ENCODE results near the gene ZNF19. TPM values are rescaled to one million over a fixed set of nuclear protein-coding genes. Genes with fewer than 3 reads are reported as not detected.
"Not testable (repeated sequence)": the region's sequence is repeated elsewhere in the genome, so short reads cannot be mapped to it uniquely, and the experiment has no call there.

Gene ZNF19
- total RNA-seq, 6 experiments from 2014 or later = 2.5 to 3.7 (median 2.6) TPM

DNA sequence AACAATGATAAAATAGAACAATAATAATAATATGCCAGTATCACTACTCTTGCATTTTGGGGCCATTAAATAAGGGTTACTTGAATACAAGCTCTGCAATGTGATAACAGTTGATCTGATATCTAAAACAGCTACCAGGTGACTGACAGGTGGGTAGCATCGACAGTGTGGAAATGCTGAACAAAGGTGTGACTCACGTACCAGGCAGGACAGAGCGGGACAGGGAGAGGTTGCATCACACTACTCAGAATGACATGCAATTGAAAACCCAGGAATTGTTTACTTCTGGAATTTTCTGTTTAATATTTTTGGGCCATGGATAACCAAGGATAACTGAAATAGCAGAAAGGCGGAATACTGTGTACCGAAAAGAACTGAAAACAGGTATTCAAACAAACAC, 15.8 kb upstream of the ZNF19 start:
- no peak overlapping the region for H3K4me3 ChIP-seq
- TF ChIP-seq, protein P1, sequence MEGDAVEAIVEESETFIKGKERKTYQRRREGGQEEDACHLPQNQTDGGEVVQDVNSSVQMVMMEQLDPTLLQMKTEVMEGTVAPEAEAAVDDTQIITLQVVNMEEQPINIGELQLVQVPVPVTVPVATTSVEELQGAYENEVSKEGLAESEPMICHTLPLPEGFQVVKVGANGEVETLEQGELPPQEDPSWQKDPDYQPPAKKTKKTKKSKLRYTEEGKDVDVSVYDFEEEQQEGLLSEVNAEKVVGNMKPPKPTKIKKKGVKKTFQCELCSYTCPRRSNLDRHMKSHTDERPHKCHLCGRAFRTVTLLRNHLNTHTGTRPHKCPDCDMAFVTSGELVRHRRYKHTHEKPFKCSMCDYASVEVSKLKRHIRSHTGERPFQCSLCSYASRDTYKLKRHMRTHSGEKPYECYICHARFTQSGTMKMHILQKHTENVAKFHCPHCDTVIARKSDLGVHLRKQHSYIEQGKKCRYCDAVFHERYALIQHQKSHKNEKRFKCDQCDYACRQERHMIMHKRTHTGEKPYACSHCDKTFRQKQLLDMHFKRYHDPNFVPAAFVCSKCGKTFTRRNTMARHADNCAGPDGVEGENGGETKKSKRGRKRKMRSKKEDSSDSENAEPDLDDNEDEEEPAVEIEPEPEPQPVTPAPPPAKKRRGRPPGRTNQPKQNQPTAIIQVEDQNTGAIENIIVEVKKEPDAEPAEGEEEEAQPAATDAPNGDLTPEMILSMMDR (IDR thresholded peaks at IDR 0.05) = no peak
- no peak for TF ChIP-seq POLR2A (IDR thresholded peaks at IDR 0.05)
- no peak overlapping the region for H3K27ac ChIP-seq
- 35% methylated on average over 5 of the region's 5 CpGs for WGBS (ENCODE audit: insufficient coverage, low coverage, low lambda C conversion rate, missing lambda C conversion rate)
- no peaks in the 10 kb centered on the region for H3K36me3 ChIP-seq
- no peaks in the 10 kb centered on the region for H3K27me3 ChIP-seq
- ATAC-seq (peak in 3 of 4 donors; percentile 42 to 91 (median 52)), DNase-seq (peak in 1 of 3 donors; percentile 23)
- H3K9me3 ChIP-seq = no peaks in the 10 kb centered on the region
- H3K4me1 ChIP-seq = no peaks in the 10 kb centered on the region
- intact Hi-C loops (cut with DNase I) = loop anchor here in 1 of 2 donors (5.0 kb wide), 1 partner anchor 93 kb away; no protein-coding TSS in a partner anchor

DNA sequence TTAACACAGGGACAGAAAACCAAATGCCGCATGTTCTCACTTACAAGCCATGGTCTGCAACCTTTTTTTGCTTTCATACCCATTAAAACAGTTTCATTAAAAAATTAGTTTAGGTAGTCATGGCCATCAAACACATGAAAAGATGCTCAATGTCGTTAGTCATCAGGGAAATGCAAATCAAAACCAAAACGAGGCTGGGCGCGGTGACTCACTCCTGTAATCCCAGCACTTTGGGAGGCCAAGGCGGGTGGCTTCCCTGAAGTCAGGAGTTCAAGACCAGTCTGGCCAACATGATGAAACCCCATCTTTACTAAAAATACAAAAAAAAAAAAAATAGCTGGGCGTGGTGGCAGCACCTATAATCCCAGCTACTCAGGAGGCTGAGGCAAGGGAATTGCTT, 14.9 kb upstream of the ZNF19 start:
- H3K4me3 ChIP-seq, H3K27ac ChIP-seq, H3K4me1 ChIP-seq, H3K36me3 ChIP-seq, H3K27me3 ChIP-seq, H3K9me3 ChIP-seq, DNase-seq, ATAC-seq: not testable (repeated sequence)
- 77% methylated on average over 7 of the region's 7 CpGs for WGBS (ENCODE audit: insufficient coverage, low coverage, low lambda C conversion rate, missing lambda C conversion rate)
- intact Hi-C loops (cut with DNase I) = loop anchor here in 1 of 2 donors (5.0 kb wide), 1 partner anchor 92 kb away; no protein-coding TSS in a partner anchor

DNA sequence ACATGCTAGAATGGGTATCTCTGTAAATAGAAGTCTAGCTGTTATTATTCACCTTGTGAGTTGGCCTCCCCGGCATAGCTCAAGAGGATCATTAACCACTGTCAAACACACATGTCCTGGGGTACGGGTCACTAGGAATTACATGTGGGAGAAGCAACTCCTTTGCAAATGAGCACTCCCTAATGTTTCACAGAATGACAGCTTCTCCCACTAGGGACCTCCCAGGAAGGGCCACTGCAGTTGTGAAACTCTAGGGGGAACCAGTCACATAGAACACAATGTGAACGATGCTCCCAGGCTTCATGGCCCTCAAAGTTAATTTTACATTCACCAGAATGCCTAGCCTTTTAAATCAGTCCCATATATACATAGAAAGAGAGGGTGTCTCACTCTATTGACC, 12.4 kb upstream of the ZNF19 start:
- intact Hi-C loops (cut with DNase I) = loop anchor here in 1 of 2 donors (5.0 kb wide), 1 partner anchor 89 kb away; no protein-coding TSS in a partner anchor
- TF ChIP-seq, protein P1 (IDR thresholded peaks at IDR 0.05) = peak in 1 of 4 donors; percentile 15
- TF ChIP-seq POLR2A (IDR thresholded peaks at IDR 0.05) = no peak
- no peaks in the 10 kb centered on the region for H3K36me3 ChIP-seq
- ATAC-seq (peak; percentile 11 to 54 (median 47)), DNase-seq (no peak)
- H3K9me3 ChIP-seq = no peaks in the 10 kb centered on the region
- no peak overlapping the region for H3K4me3 ChIP-seq
- H3K27me3 ChIP-seq = no peaks in the 10 kb centered on the region
- WGBS (ENCODE audit: insufficient coverage, low coverage, low lambda C conversion rate, missing lambda C conversion rate) = 28% methylated on average over 3 of the region's 3 CpGs
- H3K4me1 ChIP-seq = no peaks in the 10 kb centered on the region
- no peak overlapping the region for H3K27ac ChIP-seq

DNA sequence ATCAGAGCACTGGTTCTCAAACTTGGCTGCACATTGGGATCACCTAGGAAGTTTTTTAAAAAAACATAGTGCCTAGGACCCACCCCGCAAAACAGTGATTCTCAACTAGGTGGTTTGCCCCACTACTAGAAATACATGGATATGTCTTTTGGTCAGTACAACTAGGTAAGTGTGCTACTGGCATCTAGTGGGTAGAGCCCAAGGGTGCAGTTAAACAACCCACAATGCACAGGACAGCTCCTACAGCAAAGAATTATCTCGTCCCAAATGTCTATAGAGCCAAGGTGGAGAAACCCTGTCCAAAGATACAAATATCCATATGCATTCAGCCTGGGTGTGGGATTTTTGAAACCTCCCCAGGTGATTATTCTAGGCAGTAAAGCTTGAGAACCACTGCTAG, 11.8 kb upstream of the ZNF19 start:
- DNase-seq (no peak), ATAC-seq (no peak)
- Histone ChIP-seq H3K27me3 (no peaks in the 10 kb centered on the region), H3K36me3 (no peaks in the 10 kb centered on the region), H3K9me3 (no peaks in the 10 kb centered on the region), H3K4me3 (no peak overlapping the region), H3K27ac (no peak overlapping the region), H3K4me1 (no peaks in the 10 kb centered on the region)
- WGBS (ENCODE audit: insufficient coverage, low coverage, low lambda C conversion rate, missing lambda C conversion rate) = 75% methylated on average over 2 of the region's 2 CpGs
- TF ChIP-seq, protein P1 (IDR thresholded peaks at IDR 0.05) = no peak
- intact Hi-C loops (cut with DNase I) = loop anchor here in 1 of 2 donors (5.0 kb wide), 1 partner anchor 89 kb away; no protein-coding TSS in a partner anchor

DNA sequence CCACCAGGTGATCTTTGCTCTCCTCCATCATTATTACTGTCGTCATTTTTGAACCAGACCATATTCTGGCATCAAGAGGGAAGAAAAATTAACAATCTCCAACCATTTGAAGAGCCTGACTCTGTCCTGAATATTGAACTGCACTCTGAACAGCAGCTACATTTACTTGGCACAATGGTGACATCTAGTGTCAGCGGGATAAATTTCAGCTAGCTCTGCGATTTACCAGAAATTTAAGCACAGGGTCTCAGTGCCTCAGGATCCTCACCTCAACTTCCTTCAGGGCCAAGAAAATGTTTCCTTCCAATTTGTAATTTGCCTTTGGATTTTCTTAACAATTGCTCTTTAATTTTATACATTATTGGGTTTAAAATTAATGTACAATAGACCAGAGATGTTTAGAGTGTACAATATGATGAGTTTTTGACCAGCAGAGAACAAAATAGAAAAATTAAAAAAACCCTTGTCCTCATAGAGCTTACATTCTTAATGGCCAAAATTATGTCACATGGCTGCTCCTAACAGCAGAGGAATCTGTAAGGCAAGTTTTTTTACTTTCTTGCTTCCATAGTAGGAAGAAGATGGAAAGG, 10.7 kb upstream of the ZNF19 start:
- Histone ChIP-seq H3K27ac (no peak overlapping the region), H3K27me3 (no peaks in the 10 kb centered on the region), H3K4me3 (no peak overlapping the region), H3K4me1 (no peaks in the 10 kb centered on the region), H3K9me3 (no peaks in the 10 kb centered on the region), H3K36me3 (no peaks in the 10 kb centered on the region)
- WGBS (ENCODE audit: insufficient coverage, low coverage, low lambda C conversion rate, missing lambda C conversion rate) = 2% methylated on average over 3 of the region's 3 CpGs
- TF ChIP-seq, protein P1 (IDR thresholded peaks at IDR 0.05) = peak; percentile 69 to 85 (median 76)
- no peak for TF ChIP-seq POLR2A (IDR thresholded peaks at IDR 0.05)
- intact Hi-C loops (cut with DNase I) = loop anchor here (5.0 to 10.0 kb wide), 2 partner anchors 85 to 88 kb away; no protein-coding TSS in a partner anchor
- ATAC-seq (peak; percentile 88 to 92 (median 90)), DNase-seq (no peak)

All from right lobe of liver (tissue), 6 donors.